ENCODE measurements around the gene ADCY3.

- TF ChIP-seq CTCF (conservative IDR thresholded peaks at IDR 0.05; ENCODE audit: low read length) = no peak
- no peak for TF ChIP-seq EZH2phosphoT487 (IDR thresholded peaks at IDR 0.05; ENCODE audit: borderline replicate concordance)
Observed at GRCh38 chr2:24875901-24876300, 44.1 kb downstream of the ADCY3 start.

Data from Loucy (cell line).